HepG2 (cell line): ENCODE results near the gene EFEMP2. TPM values are rescaled to one million over a fixed set of nuclear protein-coding genes. Genes with fewer than 3 reads are reported as not detected.
A peak's percentile ranks its signal among the peaks of the same experiment; 100 is the strongest.

Experiments used
- ASH2L ChIP-seq: fragments of 300-600, 200-600 bp; sonication (generic); IDR thresholded peaks from 2 replicates; pipeline ENCODE4 v1.7.0; 2017; ENCODE audit warnings: low read depth, mild to moderate bottlenecking, moderate library complexity, mixed read lengths, low read length; ENCODE audit not compliant: insufficient read length
- ERF ChIP-seq: IDR thresholded peaks from 2 replicates; pipeline ENCODE4 v1.6.1; 2018; ENCODE audit warnings: missing biosample characterization, missing genetic modification reagents
- FOSL2 ChIP-seq: sonication (generic); formaldehyde crosslinking; IDR thresholded peaks from 2 replicates; pipeline ENCODE4 v1.4.0; 2020; ENCODE audit warnings: missing genetic modification reagents
- HDAC2 ChIP-seq: sonication (generic); formaldehyde crosslinking; IDR thresholded peaks from 2 replicates; pipeline ENCODE4 v1.4.0; 2020; ENCODE audit warnings: missing genetic modification reagents
- HINFP ChIP-seq: sonication (generic); formaldehyde crosslinking; IDR thresholded peaks from 2 replicates; pipeline ENCODE4 v1.4.0; 2020; ENCODE audit warnings: low read depth, mild to moderate bottlenecking, missing genetic modification reagents
- HMGA1 ChIP-seq: sonication (generic); formaldehyde crosslinking; conservative IDR thresholded peaks from 2 replicates; pipeline ENCODE4 v1.4.0; 2020; ENCODE audit warnings: missing genetic modification reagents
- HOXA9 ChIP-seq: sonication (generic); formaldehyde crosslinking; IDR thresholded peaks from 2 replicates; pipeline ENCODE4 v1.8.1; 2022; ENCODE audit warnings: missing genetic modification reagents, mild to moderate bottlenecking, moderate library complexity, borderline replicate concordance
- KLF12 ChIP-seq: sonication (generic); formaldehyde crosslinking; IDR thresholded peaks from 2 replicates; pipeline ENCODE4 v1.4.0; 2020; ENCODE audit warnings: missing genetic modification reagents, borderline replicate concordance
- MAFG ChIP-seq: sonication (generic); formaldehyde crosslinking; IDR thresholded peaks from 2 replicates; pipeline ENCODE4 v1.5.1; 2020; ENCODE audit warnings: mild to moderate bottlenecking, missing genetic modification reagents
- MED13 ChIP-seq: sonication (generic); formaldehyde crosslinking; IDR thresholded peaks from 2 replicates; pipeline ENCODE4 v1.5.0; 2020; ENCODE audit warnings: missing genetic modification reagents
- MTA3 ChIP-seq: sonication (generic); formaldehyde crosslinking; IDR thresholded peaks from 2 replicates; pipeline ENCODE4 v1.4.0; 2020; ENCODE audit warnings: missing genetic modification reagents
- NBN ChIP-seq: fragments of 450-650 bp; conservative IDR thresholded peaks from 2 replicates; pipeline ENCODE4 v1.6.1; 2017
- NR2F2 ChIP-seq: IDR thresholded peaks from 2 replicates; pipeline ENCODE4 v1.6.1; 2012; ENCODE audit warnings: low read depth, inconsistent platforms, borderline replicate concordance
- PHF20 ChIP-seq: sonication (generic); formaldehyde crosslinking; IDR thresholded peaks from 2 replicates; pipeline ENCODE4 v1.5.0; 2020; ENCODE audit warnings: mild to moderate bottlenecking, missing genetic modification reagents
- UBTF ChIP-seq: sonication (generic); formaldehyde crosslinking; IDR thresholded peaks from 2 replicates; pipeline ENCODE4 v1.4.0; 2020; ENCODE audit warnings: mild to moderate bottlenecking, missing genetic modification reagents
- ZBTB1 ChIP-seq: sonication (generic); formaldehyde crosslinking; IDR thresholded peaks from 2 replicates; pipeline ENCODE4 v1.4.0; 2020; ENCODE audit warnings: missing genetic modification reagents, borderline replicate concordance
- ZNF235 ChIP-seq: sonication (generic); formaldehyde crosslinking; IDR thresholded peaks from 2 replicates; pipeline ENCODE4 v1.8.1; 2023; ENCODE audit warnings: mild to moderate bottlenecking, missing genetic modification reagents, borderline replicate concordance
- ZNF292 ChIP-seq: sonication (generic); formaldehyde crosslinking; IDR thresholded peaks from 2 replicates; pipeline ENCODE4 v1.8.1; 2022; ENCODE audit warnings: mild to moderate bottlenecking, low read depth, missing genetic modification reagents, borderline replicate concordance
- ZNF296 ChIP-seq: sonication (generic); formaldehyde crosslinking; conservative IDR thresholded peaks from 2 replicates; pipeline ENCODE4 v1.5.0; 2020; ENCODE audit warnings: mild to moderate bottlenecking, missing genetic modification reagents
- ZNF484 ChIP-seq: sonication (generic); formaldehyde crosslinking; IDR thresholded peaks from 2 replicates; pipeline ENCODE4 v1.5.1; 2020; ENCODE audit warnings: mild to moderate bottlenecking, low read depth, missing genetic modification reagents, borderline replicate concordance
- ZNF775 ChIP-seq: sonication (generic); formaldehyde crosslinking; IDR thresholded peaks from 2 replicates; pipeline ENCODE4 v1.4.0; 2020; ENCODE audit warnings: missing genetic modification reagents, mild to moderate bottlenecking, moderate library complexity, borderline replicate concordance
- polyA plus RNA-seq, 8 experiments: library from polyadenylated mRNA; depleted of rRNA in 3 of 8; stranded (reverse) in 7 of 8; unstranded in 1 of 8; fragments of >200 nt; fragmentation: Illumina TruSeq in 4 of 8; extraction: Trizol in 4 of 8; gene quantifications; 2 replicates each; pipeline versions ENCODE4 v1.2.1 to v1.2.3, GENCODE V29; 2011 to 2016; ENCODE audit warnings: low read depth in 4 of 8, missing spikeins in 1 of 8, mixed read lengths in 1 of 8; ENCODE audit not compliant: insufficient read depth in 1 of 8
- total RNA-seq, 5 experiments: library from RNA; depleted of rRNA; stranded (reverse); fragments of >200 nt; fragmentation: Illumina TruSeq; extraction: Trizol; gene quantifications; 2 replicates each; pipeline ENCODE4 v1.2.3, GENCODE V29; 2016; ENCODE audit warnings: low read depth in 1 of 5
- TF ChIP-seq, protein P1 (sequence below): sonication (generic); formaldehyde crosslinking; IDR thresholded peaks from 2 replicates; pipeline ENCODE4 v1.5.1; 2020; ENCODE audit warnings: mild to moderate bottlenecking, missing genetic modification reagents, borderline replicate concordance
- TF ChIP-seq, protein P2 (sequence below): sonication (generic); formaldehyde crosslinking; IDR thresholded peaks from 2 replicates; pipeline ENCODE4 v1.5.0; 2020; ENCODE audit warnings: mild to moderate bottlenecking, missing genetic modification reagents, moderate library complexity
- TF ChIP-seq, protein P3 (sequence below): sonication (generic); formaldehyde crosslinking; IDR thresholded peaks from 2 replicates; pipeline ENCODE4 v1.4.0; 2020; ENCODE audit warnings: missing genetic modification reagents

The EFEMP2 gene
- total and polyA plus RNA-seq, 2 of the 13 experiments (the other 11 are each of a cell fraction or from before 2014, with no cell fraction given): 7.4 to 29.7 TPM

DNA sequence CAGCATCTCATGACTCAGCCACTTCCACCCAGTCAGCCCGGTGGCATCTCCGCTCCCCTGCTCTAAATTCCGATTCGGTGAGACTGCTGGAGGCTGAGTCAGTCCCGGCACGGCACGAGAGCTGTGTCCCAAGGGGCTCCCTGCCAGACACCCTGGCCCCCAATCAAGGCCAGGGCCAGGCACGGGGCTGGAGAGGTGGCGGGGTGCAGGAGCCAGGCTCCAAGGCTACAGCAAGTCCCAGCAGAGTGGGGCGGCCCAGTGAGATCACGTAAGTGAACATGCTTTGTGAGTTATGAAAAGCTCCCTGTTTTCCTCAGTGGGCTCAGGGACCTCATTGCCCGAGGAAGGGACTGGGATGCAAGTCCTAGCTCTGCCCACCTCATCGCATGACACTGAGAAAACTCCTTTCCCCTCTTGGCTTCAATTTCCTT, 43.2 kb upstream of the EFEMP2 start (continued):
- TF ChIP-seq MTA3 (CRISPR knock-in tag) (no peak), HOXA9 (no peak), NBN (no peak), ZNF484 (CRISPR knock-in tag) (no peak), UBTF (CRISPR knock-in tag) (peak; percentile 16; the same call in 1 of the 2 replicates), ZNF775 (CRISPR knock-in tag) (no peak), NR2F2 (no peak), ZNF235 (no peak), FOSL2 (CRISPR knock-in tag) (peak; percentile 96), ASH2L (no peak), ZBTB1 (no peak), HMGA1 (CRISPR knock-in tag) (no peak), HDAC2 (CRISPR knock-in tag) (no peak), MED13 (no peak), HINFP (CRISPR knock-in tag) (no peak), ZNF292 (CRISPR knock-in tag) (peak; percentile 23; the same call in 1 of the 2 replicates), KLF12 (CRISPR knock-in tag) (no peak), ZNF296 (CRISPR knock-in tag) (no peak), ERF (CRISPR knock-in tag) (no peak), MAFG (CRISPR knock-in tag) (no peak; the same call in 1 of the 2 replicates), PHF20 (CRISPR knock-in tag) (no peak)
- TF ChIP-seq, protein P1, sequence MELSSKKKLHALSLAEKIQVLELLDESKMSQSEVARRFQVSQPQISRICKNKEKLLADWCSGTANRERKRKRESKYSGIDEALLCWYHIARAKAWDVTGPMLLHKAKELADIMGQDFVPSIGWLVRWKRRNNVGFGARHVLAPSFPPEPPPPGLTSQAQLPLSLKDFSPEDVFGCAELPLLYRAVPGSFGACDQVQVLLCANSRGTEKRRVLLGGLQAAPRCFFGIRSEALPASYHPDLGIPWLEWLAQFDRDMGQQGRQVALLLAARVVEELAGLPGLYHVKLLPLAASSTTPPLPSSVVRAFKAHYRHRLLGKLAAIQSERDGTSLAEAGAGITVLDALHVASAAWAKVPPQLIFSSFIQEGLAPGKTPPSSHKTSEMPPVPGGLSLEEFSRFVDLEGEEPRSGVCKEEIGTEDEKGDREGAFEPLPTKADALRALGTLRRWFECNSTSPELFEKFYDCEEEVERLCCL (CRISPR knock-in tag): no peak
- TF ChIP-seq, protein P2, sequence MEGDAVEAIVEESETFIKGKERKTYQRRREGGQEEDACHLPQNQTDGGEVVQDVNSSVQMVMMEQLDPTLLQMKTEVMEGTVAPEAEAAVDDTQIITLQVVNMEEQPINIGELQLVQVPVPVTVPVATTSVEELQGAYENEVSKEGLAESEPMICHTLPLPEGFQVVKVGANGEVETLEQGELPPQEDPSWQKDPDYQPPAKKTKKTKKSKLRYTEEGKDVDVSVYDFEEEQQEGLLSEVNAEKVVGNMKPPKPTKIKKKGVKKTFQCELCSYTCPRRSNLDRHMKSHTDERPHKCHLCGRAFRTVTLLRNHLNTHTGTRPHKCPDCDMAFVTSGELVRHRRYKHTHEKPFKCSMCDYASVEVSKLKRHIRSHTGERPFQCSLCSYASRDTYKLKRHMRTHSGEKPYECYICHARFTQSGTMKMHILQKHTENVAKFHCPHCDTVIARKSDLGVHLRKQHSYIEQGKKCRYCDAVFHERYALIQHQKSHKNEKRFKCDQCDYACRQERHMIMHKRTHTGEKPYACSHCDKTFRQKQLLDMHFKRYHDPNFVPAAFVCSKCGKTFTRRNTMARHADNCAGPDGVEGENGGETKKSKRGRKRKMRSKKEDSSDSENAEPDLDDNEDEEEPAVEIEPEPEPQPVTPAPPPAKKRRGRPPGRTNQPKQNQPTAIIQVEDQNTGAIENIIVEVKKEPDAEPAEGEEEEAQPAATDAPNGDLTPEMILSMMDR (CRISPR knock-in tag): no peak
- TF ChIP-seq, protein P3, sequence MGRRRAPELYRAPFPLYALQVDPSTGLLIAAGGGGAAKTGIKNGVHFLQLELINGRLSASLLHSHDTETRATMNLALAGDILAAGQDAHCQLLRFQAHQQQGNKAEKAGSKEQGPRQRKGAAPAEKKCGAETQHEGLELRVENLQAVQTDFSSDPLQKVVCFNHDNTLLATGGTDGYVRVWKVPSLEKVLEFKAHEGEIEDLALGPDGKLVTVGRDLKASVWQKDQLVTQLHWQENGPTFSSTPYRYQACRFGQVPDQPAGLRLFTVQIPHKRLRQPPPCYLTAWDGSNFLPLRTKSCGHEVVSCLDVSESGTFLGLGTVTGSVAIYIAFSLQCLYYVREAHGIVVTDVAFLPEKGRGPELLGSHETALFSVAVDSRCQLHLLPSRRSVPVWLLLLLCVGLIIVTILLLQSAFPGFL (CRISPR knock-in tag): no peak
